NT2/D1 (cell line): ENCODE data around the gene FBH1.

Source experiments
- DNase-seq: peaks from one replicate; pipeline ENCODE4 v3.0.0-alpha.2; 2011; ENCODE audit warnings: low read depth, low spot score
- H3K27me3 ChIP-seq: 2 replicates; pipeline ENCODE4 v1.6.0; 2011; ENCODE audit warnings: mild to moderate bottlenecking; ENCODE audit not compliant: insufficient read length, insufficient read depth
- H3K36me3 ChIP-seq: 2 replicates; pipeline ENCODE4 v1.6.1; 2011; ENCODE audit warnings: mild to moderate bottlenecking, low read length, mixed read lengths; ENCODE audit not compliant: insufficient read depth, insufficient read length
- H3K4me1 ChIP-seq: 2 replicates; pipeline ENCODE4 v1.5.1; 2011; ENCODE audit not compliant: insufficient read depth, insufficient read length
- H3K4me3 ChIP-seq: 2 replicates; pipeline ENCODE4 v1.5.1; 2011; ENCODE audit warnings: low read depth; ENCODE audit not compliant: insufficient read length
- H3K9ac ChIP-seq: 2 replicates; pipeline ENCODE4 v1.6.0; 2011; ENCODE audit warnings: low read depth; ENCODE audit not compliant: insufficient read length
- H3K9me3 ChIP-seq: 2 replicates; pipeline ENCODE4 v1.5.1; 2011; ENCODE audit warnings: mild to moderate bottlenecking, low read length; ENCODE audit not compliant: insufficient read depth
- SUZ12 ChIP-seq: IDR thresholded peaks from 2 replicates; pipeline ENCODE4 v1.6.1; 2011; ENCODE audit not compliant: insufficient read length, insufficient read depth; ENCODE audit errors: extremely low read depth
- YY1 ChIP-seq: IDR thresholded peaks from 2 replicates; pipeline ENCODE4 v1.6.1; 2011; ENCODE audit not compliant: insufficient read length, insufficient read depth
- ZNF274 ChIP-seq: IDR thresholded peaks from 2 replicates; pipeline ENCODE4 v1.6.1; 2011; ENCODE audit warnings: mild to moderate bottlenecking, low read depth, low read length

Gene FBH1

GRCh38 chr10:5933909-5934546 is 44.0 kb downstream of the FBH1 start:
- TF ChIP-seq YY1 (no peak), SUZ12 (no peak), ZNF274 (no peak)
- no peak overlapping the region for H3K9ac ChIP-seq
- H3K4me1 ChIP-seq = no peaks in the 10 kb centered on the region
- H3K27me3 ChIP-seq = no peaks in the 10 kb centered on the region
- no peak for DNase-seq
- peaks cover 79% of the 10 kb centered on the region for H3K36me3 ChIP-seq
- no peak overlapping the region for H3K4me3 ChIP-seq
- no peaks in the 10 kb centered on the region for H3K9me3 ChIP-seq

- no peaks in the 10 kb centered on the region for H3K4me1 ChIP-seq
- H3K9me3 ChIP-seq = no peaks in the 10 kb centered on the region
- TF ChIP-seq YY1 (no peak), SUZ12 (no peak), ZNF274 (no peak)
- no peak for DNase-seq
- no peaks in the 10 kb centered on the region for H3K27me3 ChIP-seq
- no peak overlapping the region for H3K9ac ChIP-seq
- H3K4me3 ChIP-seq = no peak overlapping the region
- peaks cover 65% of the 10 kb centered on the region for H3K36me3 ChIP-seq
These were observed 45.6 kb downstream of the FBH1 start for GRCh38 chr10:5935628-5936027.

GRCh38 chr10:5937016-5937415 is 47.0 kb downstream of the FBH1 start:
- no peak for DNase-seq
- Histone ChIP-seq H3K4me1 (peaks cover 2% of the 10 kb centered on the region), H3K27me3 (no peaks in the 10 kb centered on the region), H3K9ac (no peak overlapping the region), H3K36me3 (peaks cover 51% of the 10 kb centered on the region), H3K4me3 (no peak overlapping the region), H3K9me3 (no peaks in the 10 kb centered on the region)
- no peak for TF ChIP-seq YY1
- no peak for TF ChIP-seq ZNF274
- no peak for TF ChIP-seq SUZ12

- TF ChIP-seq SUZ12 (no peak), YY1 (no peak), ZNF274 (no peak)
- Histone ChIP-seq H3K9ac (no peak overlapping the region), H3K4me3 (no peak overlapping the region), H3K27me3 (no peaks in the 10 kb centered on the region), H3K4me1 (peaks cover 5% of the 10 kb centered on the region), H3K9me3 (no peaks in the 10 kb centered on the region), H3K36me3 (peaks cover 44% of the 10 kb centered on the region)
- DNase-seq = no peak
These were observed 48.2 kb downstream of the FBH1 start for GRCh38 chr10:5938291-5938690.

GRCh38 chr10:5940807-5941218 is 50.8 kb downstream of the FBH1 start:
- Histone ChIP-seq H3K4me1 (peaks cover 5% of the 10 kb centered on the region), H3K9me3 (no peaks in the 10 kb centered on the region), H3K9ac (no peak overlapping the region), H3K36me3 (peaks cover 31% of the 10 kb centered on the region), H3K27me3 (no peaks in the 10 kb centered on the region), H3K4me3 (no peak overlapping the region)
- TF ChIP-seq YY1 (no peak), ZNF274 (no peak), SUZ12 (no peak)
- DNase-seq = no peak

GRCh38 chr10:5941579-5941978 is 51.5 kb downstream of the FBH1 start:
- Histone ChIP-seq H3K4me3 (no peak overlapping the region), H3K36me3 (peaks cover 23% of the 10 kb centered on the region), H3K27me3 (no peaks in the 10 kb centered on the region), H3K9ac (no peak overlapping the region), H3K4me1 (peaks cover 5% of the 10 kb centered on the region), H3K9me3 (no peaks in the 10 kb centered on the region)
- TF ChIP-seq ZNF274 (no peak), YY1 (no peak), SUZ12 (no peak)
- DNase-seq = no peak

- Histone ChIP-seq H3K36me3 (peaks cover 19% of the 10 kb centered on the region), H3K9me3 (no peaks in the 10 kb centered on the region), H3K27me3 (no peaks in the 10 kb centered on the region), H3K4me1 (peaks cover 6% of the 10 kb centered on the region), H3K4me3 (no peak overlapping the region), H3K9ac (no peak overlapping the region)
- TF ChIP-seq ZNF274 = no peak
- no peak for TF ChIP-seq SUZ12
- DNase-seq = no peak
These were observed 52.0 kb downstream of the FBH1 start for GRCh38 chr10:5942001-5942400.
